Measurements from ENCODE around the gene LONP1.

The LONP1 gene

GRCh38 chr19:5643060-5643459 is 76.9 kb downstream of the LONP1 start:
- no peak overlapping the region for H2BK12ac ChIP-seq (ENCODE audit: low read length in 2 of 2)
- no peak overlapping the region for H3K4ac ChIP-seq (ENCODE audit: low read depth in 1 of 2, low read length in 2 of 2)
- H2BK5ac ChIP-seq (ENCODE audit: low read depth, low read length, poor library complexity, severe bottlenecking): no peak overlapping the region
- H3K23ac ChIP-seq (ENCODE audit: low read length in 2 of 2): no peak overlapping the region
- no peak overlapping the region for H2BK15ac ChIP-seq (ENCODE audit: low read depth, poor library complexity, severe bottlenecking)
- H3K4me2 ChIP-seq (ENCODE audit: low read length, poor library complexity, severe bottlenecking): no peak overlapping the region
- H3K18ac ChIP-seq (ENCODE audit: low read depth in 1 of 2, low read length in 2 of 2): no peak overlapping the region
- H3K14ac ChIP-seq (ENCODE audit: low read length in 2 of 2): no peak overlapping the region
- H3K27ac ChIP-seq (ENCODE audit: low read length, poor library complexity, severe bottlenecking): no peak overlapping the region
- H3K27me3 ChIP-seq (ENCODE audit: control insufficient read depth in 1 of 2, insufficient read depth in 1 of 2, low read length in 2 of 2): no peaks in the 10 kb centered on the region
- H3K9me3 ChIP-seq (ENCODE audit: control insufficient read depth, low read length): no peaks in the 10 kb centered on the region
- no peak overlapping the region for H4K8ac ChIP-seq (ENCODE audit: low read length)
- WGBS: 100% methylated on average over 3 of the region's 4 CpGs
- peaks cover 35 to 69% of the 10 kb centered on the region in 2 experiments for H3K36me3 ChIP-seq (ENCODE audit: control insufficient read depth in 1 of 2, insufficient read depth in 2 of 2, low read depth in 1 of 2, low read length in 2 of 2)
- H3K9ac ChIP-seq (ENCODE audit: low read length): no peak overlapping the region
- H3K4me1 ChIP-seq (ENCODE audit: control insufficient read depth, insufficient read depth, low read depth, low read length): peaks cover 3% of the 10 kb centered on the region
- no peak overlapping the region for H2BK120ac ChIP-seq (ENCODE audit: low read depth, low read length)
- H3K79me1 ChIP-seq (replicated peaks; ENCODE audit: low read length, poor library complexity, severe bottlenecking): peaks cover 22% of the 10 kb centered on the region
- no peak overlapping the region for H4K91ac ChIP-seq (ENCODE audit: low read length)
- H2AFZ ChIP-seq (ENCODE audit: low read depth, low read length): no peak overlapping the region
- H3K4me3 ChIP-seq (ENCODE audit: insufficient read depth in 1 of 2, low read depth in 1 of 2, low read length in 2 of 2): no peak overlapping the region
- H2AK5ac ChIP-seq (ENCODE audit: low read length, severe bottlenecking): no peak overlapping the region
- no peak for DNase-seq

- Histone ChIP-seq H3K9me3 (ENCODE audit: control insufficient read depth, low read length) (no peaks in the 10 kb centered on the region), H3K9ac (ENCODE audit: low read length) (no peak overlapping the region), H2AFZ (ENCODE audit: low read depth, low read length) (no peak overlapping the region), H3K4me1 (ENCODE audit: control insufficient read depth, insufficient read depth, low read depth, low read length) (peaks cover 3% of the 10 kb centered on the region), H2BK5ac (ENCODE audit: low read depth, low read length, poor library complexity, severe bottlenecking) (no peak overlapping the region), H3K23ac (ENCODE audit: low read length in 2 of 2) (no peak overlapping the region), H4K8ac (ENCODE audit: low read length) (no peak overlapping the region), H3K4me2 (ENCODE audit: low read length, poor library complexity, severe bottlenecking) (no peak overlapping the region), H2BK120ac (ENCODE audit: low read depth, low read length) (no peak overlapping the region), H4K91ac (ENCODE audit: low read length) (no peak overlapping the region), H2AK5ac (ENCODE audit: low read length, severe bottlenecking) (no peak overlapping the region), H3K14ac (ENCODE audit: low read length in 2 of 2) (no peak overlapping the region), H2BK12ac (ENCODE audit: low read length in 2 of 2) (no peak overlapping the region), H2BK15ac (ENCODE audit: low read depth, poor library complexity, severe bottlenecking) (no peak overlapping the region), H3K36me3 (ENCODE audit: control insufficient read depth in 1 of 2, insufficient read depth in 2 of 2, low read depth in 1 of 2, low read length in 2 of 2) (peaks cover 29 to 65% of the 10 kb centered on the region in 2 experiments), H3K4ac (ENCODE audit: low read depth in 1 of 2, low read length in 2 of 2) (no peak overlapping the region), H3K79me1 (replicated peaks; ENCODE audit: low read length, poor library complexity, severe bottlenecking) (peaks cover 16% of the 10 kb centered on the region), H3K27ac (ENCODE audit: low read length, poor library complexity, severe bottlenecking) (no peak overlapping the region), H3K27me3 (ENCODE audit: control insufficient read depth in 1 of 2, insufficient read depth in 1 of 2, low read length in 2 of 2) (no peaks in the 10 kb centered on the region), H3K18ac (ENCODE audit: low read depth in 1 of 2, low read length in 2 of 2) (no peak overlapping the region), H3K4me3 (ENCODE audit: insufficient read depth in 1 of 2, low read depth in 1 of 2, low read length in 2 of 2) (no peak overlapping the region)
- WGBS: 100% methylated on average over 2 of the region's 2 CpGs
- no peak for DNase-seq
Measured at GRCh38 chr19:5642204-5642603, 77.7 kb downstream of the LONP1 start.
